ENCODE results near the gene THEMIS.
"Not testable (repeated sequence)": the region's sequence is repeated elsewhere in the genome, so short reads cannot be mapped to it uniquely, and the experiment has no call there.

THEMIS gene

GRCh38 chr6:127794405-127794804 lies 106.5 kb downstream of the THEMIS start:
- TF ChIP-seq CTCF (IDR thresholded peaks at IDR 0.05; ENCODE audit: control insufficient read depth, extremely low read depth, insufficient read depth): no peak
- DNase-seq (ENCODE audit: low read depth): no peak
- H3K4me3 ChIP-seq (ENCODE audit: low read depth, low read length): no peak overlapping the region

- no peak overlapping the region for H3K4me3 ChIP-seq (ENCODE audit: low read depth, low read length)
- no peak for TF ChIP-seq CTCF (IDR thresholded peaks at IDR 0.05; ENCODE audit: control insufficient read depth, extremely low read depth, insufficient read depth)
- DNase-seq (ENCODE audit: low read depth): no peak
Observed at GRCh38 chr6:127793396-127793795, 107.5 kb downstream of the THEMIS start.

GRCh38 chr6:127792616-127793015 lies 108.2 kb downstream of the THEMIS start:
- TF ChIP-seq CTCF (IDR thresholded peaks at IDR 0.05; ENCODE audit: control insufficient read depth, extremely low read depth, insufficient read depth): no peak
- no peak for DNase-seq (ENCODE audit: low read depth)

GRCh38 chr6:127791779-127792528 lies 108.9 kb downstream of the THEMIS start:
- H3K4me3 ChIP-seq (ENCODE audit: low read depth, low read length): no peak overlapping the region
- DNase-seq (ENCODE audit: low read depth): no peak
- TF ChIP-seq CTCF (IDR thresholded peaks at IDR 0.05; ENCODE audit: control insufficient read depth, extremely low read depth, insufficient read depth): no peak

More at GRCh38 chr6:127792616-127793015, 108.2 kb downstream of the THEMIS start:
- no peak overlapping the region for H3K4me3 ChIP-seq (ENCODE audit: low read depth, low read length)

- no peak for DNase-seq (ENCODE audit: low read depth)
- H3K4me3 ChIP-seq (ENCODE audit: low read depth, low read length): no peak overlapping the region
- TF ChIP-seq CTCF (IDR thresholded peaks at IDR 0.05; ENCODE audit: control insufficient read depth, extremely low read depth, insufficient read depth): no peak
Observed at GRCh38 chr6:127790571-127790970, 110.3 kb downstream of the THEMIS start.

- no peak overlapping the region for H3K4me3 ChIP-seq (ENCODE audit: low read depth, low read length)
- DNase-seq (ENCODE audit: low read depth): no peak
- TF ChIP-seq CTCF (IDR thresholded peaks at IDR 0.05; ENCODE audit: control insufficient read depth, extremely low read depth, insufficient read depth): no peak
Observed at GRCh38 chr6:127786109-127786508, 114.7 kb downstream of the THEMIS start.

GRCh38 chr6:127784468-127784867 lies 116.4 kb downstream of the THEMIS start:
- TF ChIP-seq CTCF (IDR thresholded peaks at IDR 0.05; ENCODE audit: control insufficient read depth, extremely low read depth, insufficient read depth): no peak

GRCh38 chr6:127781636-127782272 lies 119.1 kb downstream of the THEMIS start:
- not testable (repeated sequence) for DNase-seq (ENCODE audit: low read depth)

More at GRCh38 chr6:127784468-127784867, 116.4 kb downstream of the THEMIS start:
- no peak overlapping the region for H3K4me3 ChIP-seq (ENCODE audit: low read depth, low read length)
- DNase-seq (ENCODE audit: low read depth): no peak

More at GRCh38 chr6:127781636-127782272, 119.1 kb downstream of the THEMIS start:
- not testable (repeated sequence) for H3K4me3 ChIP-seq (ENCODE audit: low read depth, low read length)

Data from LNCaP clone FGC (cell line).